GM20431 (cell line): Measurements from ENCODE around the gene GFOD2.

Experiments used
- in situ Hi-C: fragments of 300-500 bp; cut with MseI, MboI; formaldehyde crosslinking; loops from one replicate; pipeline ENCODE4 v1.15.0; 2020; ENCODE audit warnings: low sequenced_read_pairs; ENCODE audit not compliant: unreplicated experiment

Gene GFOD2

DNA sequence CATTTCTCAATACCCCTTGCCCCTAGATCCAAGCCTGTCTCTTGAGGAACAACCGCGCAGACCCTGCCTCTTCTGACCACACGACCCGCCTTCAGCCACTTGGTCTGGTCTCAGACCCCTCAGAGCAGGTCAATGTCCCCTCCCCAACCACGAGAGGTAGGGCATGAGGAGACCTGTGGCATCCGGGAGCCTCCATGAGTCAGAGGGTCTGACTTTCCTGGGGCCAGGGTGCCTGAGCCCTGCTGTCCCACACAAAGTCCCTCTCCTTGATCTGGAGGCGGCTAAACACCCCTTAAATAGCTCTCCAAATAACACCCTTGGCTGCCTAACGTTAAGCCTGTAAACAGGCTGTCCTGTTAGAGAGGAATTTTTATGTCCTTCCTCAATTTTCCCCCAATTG, 69.1 kb downstream of the GFOD2 start:
- in situ Hi-C loops = loop anchor here (10.0 kb wide), 1 partner anchor 105 kb away; no protein-coding TSS in a partner anchor

DNA sequence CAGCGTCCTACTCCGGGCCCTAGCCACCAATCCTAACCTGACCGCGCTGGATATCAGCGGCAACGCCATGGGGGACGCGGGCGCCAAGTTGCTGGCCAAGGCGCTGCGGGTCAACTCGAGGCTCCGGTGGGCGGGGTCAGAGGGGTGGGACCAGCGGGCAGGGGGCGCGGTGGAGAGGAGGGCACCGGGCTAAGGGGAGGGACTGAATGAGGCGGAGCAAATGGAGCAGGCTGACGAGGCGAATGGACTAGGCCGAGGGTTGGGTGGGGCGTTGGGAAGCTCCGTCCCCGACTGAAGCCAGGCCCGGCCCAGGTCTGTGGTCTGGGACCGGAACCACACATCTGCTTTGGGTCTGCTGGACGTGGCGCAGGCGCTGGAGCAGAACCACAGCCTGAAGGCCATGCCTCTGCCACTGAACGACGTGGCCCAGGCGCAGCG, 69.6 kb downstream of the GFOD2 start:
- in situ Hi-C loops = no loop called here

DNA sequence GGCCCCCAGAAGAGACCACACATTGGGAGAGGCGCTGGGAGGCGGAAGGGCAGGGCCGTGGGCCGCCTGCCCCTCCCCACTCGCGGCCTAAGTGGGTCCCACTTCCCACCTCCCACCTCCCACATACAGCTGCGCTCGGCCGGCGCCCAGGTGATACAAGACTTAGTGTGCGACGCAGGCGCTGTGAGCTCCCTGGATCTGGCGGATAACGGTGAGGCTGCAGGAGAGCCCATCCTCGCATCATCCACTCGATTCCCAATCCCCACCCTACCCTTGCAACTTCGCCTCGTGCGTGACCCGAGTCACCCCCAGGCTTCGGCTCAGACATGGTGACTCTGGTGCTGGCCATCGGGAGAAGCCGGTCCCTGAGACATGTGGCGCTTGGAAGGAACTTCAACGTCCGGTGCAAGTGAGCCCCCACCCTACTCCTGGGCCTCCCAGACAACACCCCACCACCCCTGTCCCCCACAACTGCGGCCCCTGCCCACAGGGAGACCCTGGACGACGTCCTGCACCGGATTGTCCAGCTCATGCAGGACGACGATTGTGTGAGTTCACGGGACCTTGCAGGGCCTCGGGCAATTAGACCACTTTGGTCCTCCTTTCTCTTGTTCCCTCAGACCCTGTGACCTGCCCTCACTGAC, 70.2 kb downstream of the GFOD2 start:
- in situ Hi-C loops = no loop called here

DNA sequence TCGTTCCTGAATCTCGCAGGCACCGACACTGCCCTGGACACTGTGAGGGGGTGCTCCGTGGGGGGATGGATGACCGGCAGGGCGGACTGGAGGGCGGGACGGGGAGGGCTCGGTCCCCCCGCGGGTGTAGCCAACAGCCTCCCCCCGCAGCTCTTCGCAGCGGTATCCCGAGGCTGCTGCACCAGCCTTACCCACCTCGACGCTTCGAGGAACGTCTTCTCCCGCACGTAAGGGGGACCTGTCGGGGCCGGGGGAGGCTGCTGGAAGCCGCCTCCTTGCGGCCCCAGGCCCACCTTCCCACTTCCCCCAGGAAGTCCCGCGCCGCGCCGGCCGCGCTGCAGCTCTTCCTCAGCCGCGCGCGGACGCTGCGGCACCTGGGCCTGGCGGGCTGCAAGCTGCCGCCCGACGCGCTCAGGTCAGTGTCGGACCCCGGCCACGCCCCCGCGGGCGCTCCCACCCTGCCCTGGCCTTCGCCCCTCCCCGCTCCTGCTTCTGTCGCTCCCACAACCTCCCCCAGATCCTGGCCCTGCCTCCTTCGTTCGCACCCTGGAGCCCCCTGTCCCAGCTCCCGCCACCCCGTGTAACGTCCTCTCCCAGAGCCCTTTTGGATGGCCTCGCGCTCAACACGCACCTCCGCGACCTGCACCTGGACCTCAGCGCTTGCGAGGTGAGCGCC, 70.9 kb downstream of the GFOD2 start:
- in situ Hi-C loops = no loop called here

DNA sequence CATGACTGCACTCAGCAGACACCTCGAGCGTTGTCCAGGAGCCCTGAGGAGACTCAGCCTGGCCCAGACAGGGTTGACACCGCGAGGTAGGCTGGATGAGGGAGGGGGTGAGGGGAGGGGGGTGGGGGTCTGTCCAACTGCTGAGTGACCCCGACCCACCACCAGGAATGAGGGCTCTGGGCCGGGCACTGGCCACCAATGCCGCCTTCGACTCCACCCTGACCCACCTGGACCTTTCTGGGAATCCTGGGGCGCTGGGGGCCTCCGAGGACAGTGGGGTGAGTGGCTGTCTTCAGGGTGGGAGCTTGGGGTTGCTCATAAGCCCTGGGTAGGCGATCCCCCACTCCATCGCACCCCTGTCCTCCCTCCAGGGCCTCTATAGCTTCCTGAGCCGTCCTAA, 71.4 kb downstream of the GFOD2 start:
- in situ Hi-C loops = no loop called here

DNA sequence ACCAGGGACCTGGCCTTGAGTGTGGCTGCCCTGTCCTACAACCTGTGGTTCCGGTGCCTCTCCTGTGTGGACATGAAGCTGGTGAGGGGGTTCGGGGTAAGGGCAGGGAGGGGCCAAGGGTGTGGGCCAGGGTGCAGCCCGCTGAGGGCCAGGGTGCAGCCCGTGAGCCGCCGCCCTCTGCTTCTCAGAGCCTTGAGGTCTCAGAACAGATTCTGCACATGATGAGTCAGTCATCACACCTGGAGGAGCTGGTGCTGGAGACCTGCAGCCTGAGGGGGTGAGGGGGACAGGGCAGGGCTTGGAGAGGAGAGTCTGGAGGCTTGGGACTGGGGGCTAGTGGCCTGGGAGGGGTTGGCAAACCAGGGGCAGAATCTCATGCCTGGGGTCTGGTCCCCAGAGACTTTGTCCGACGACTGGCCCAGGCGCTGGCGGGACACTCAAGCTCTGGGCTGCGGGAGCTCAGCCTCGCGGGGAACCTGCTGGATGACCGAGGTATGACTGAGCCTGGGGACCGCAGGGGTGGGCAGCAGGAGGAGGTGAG, 71.9 kb downstream of the GFOD2 start:
- in situ Hi-C loops = no loop called here

DNA sequence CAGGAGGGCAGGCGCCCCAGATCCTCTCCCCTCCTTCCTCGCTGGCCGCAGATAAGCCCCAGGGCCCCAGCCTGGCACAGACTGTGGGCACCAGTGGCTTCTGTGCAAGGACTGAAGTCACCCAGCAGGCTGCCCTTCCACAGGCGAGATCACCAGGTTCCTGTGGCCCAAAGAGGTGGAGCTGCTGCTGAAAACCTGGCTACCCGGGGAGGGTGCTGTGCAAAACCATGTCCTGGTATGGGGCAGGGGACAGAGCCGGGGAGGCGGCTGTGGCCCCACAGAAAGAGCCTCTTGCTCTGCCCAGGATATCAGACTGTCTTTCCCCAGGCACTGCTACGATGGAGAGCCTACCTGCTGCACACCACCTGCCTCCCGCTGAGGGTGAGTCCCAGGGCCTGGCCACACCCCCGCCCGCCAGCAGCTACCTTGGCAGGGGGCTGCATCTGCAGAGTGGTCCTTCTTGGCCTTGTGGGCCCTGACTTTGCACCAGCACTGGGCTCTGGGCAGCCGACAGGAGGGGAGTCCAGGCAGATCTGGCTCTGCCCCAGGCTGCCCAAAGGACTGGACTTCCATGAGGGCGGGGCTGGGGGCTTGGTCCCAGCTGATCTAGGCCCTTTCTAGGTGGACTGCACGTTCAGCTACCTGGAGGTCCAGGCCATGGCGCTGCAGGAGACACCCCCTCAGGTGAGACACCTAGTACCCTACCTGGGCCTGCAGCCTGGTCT, 73.6 kb downstream of the GFOD2 start:
- in situ Hi-C loops = no loop called here

DNA sequence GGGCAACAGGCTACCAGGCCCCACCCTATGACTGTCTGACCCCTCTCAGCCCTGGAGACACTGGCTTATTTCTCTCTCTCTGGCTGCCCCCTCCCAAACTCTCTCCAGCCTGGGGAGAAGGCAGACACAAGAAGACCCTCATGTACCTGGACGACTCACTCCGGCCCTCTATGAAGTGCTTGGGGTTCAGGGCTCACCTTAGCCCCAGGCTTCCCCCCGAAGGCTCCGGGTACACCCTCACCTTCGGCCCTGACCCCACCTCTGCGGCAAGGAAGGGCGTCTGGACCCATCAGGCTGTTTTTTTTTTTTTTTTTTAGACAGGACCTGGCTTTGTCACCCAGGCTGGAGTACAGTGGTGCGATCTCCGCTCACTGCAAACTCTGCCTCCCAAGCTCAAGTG, 75.1 kb downstream of the GFOD2 start:
- in situ Hi-C loops = no loop called here

DNA sequence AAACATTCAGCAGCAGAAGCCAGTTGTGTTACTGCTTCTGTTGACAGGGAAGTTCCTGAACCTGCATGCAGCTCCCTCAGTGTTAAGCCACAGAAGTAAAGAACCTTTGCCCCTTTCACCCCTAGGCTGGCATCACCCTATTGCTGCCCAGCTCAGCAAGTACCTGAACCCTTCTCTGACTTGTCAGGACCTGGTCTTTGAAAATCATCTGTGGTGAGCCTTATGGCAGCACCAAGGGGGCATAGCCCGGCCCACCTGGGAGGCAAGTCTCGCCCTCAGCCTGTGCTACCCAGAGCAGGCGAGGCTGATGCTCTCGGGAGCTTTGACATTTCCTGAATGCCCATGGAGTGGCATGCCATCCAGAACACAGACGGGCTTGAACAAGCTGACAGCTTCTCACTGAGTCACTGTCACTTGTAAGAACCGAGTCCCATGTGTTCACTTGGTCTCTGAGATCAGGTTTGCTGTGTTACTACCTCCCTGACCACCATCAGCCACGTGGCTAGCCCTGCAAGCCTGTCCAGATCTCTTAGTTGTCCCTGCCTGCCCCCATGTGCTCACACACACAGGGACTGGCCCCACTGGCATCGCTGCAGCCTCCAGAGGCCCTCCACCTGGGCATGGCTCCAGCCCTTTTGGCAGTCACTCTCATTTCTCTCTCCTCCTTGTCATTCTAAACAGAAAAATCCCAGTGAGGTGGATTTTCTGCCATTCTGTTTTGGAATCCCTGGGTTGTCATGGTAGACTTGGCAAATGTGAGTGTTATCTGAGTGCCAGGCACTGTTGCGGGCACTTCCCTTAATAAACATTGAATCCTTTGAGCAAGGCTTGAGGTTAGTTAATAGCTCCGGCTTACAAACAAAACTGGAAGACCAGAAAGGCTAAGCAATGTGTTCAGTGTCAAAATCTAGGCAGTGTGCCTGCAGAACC, 77.1 kb downstream of the GFOD2 start:
- in situ Hi-C loops = no loop called here

DNA sequence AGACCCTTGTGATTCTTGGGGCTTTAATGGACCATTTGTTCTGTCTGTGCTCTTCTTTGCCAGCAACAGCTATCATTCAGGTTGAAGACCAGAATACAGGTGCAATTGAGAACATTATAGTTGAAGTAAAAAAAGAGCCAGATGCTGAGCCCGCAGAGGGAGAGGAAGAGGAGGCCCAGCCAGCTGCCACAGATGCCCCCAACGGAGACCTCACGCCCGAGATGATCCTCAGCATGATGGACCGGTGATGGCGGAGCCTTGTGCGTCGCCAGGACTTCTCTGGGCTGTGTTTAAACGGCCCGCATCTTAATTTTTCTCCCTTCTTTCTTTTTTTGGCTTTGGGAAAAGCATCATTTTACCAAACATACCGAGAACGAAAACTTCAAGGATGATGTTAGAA, 81.5 kb downstream of the GFOD2 start:
- in situ Hi-C loops = no loop called here

DNA sequence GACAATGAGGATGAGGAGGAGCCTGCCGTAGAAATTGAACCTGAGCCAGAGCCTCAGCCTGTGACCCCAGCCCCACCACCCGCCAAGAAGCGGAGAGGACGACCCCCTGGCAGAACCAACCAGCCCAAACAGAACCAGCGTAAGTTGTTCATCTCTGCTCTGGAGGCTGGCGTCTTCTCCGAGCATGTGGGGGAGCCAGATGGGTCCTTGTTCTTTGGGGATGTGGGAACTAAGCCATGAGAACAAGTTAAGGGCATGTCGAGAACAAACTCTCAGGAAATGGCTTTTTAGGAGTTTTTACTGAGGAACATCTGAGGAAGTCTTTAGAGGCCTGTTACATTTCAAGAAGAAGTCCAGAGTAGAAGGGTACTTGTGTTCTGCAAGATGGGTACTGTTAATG, 82.4 kb downstream of the GFOD2 start:
- in situ Hi-C loops = no loop called here

DNA sequence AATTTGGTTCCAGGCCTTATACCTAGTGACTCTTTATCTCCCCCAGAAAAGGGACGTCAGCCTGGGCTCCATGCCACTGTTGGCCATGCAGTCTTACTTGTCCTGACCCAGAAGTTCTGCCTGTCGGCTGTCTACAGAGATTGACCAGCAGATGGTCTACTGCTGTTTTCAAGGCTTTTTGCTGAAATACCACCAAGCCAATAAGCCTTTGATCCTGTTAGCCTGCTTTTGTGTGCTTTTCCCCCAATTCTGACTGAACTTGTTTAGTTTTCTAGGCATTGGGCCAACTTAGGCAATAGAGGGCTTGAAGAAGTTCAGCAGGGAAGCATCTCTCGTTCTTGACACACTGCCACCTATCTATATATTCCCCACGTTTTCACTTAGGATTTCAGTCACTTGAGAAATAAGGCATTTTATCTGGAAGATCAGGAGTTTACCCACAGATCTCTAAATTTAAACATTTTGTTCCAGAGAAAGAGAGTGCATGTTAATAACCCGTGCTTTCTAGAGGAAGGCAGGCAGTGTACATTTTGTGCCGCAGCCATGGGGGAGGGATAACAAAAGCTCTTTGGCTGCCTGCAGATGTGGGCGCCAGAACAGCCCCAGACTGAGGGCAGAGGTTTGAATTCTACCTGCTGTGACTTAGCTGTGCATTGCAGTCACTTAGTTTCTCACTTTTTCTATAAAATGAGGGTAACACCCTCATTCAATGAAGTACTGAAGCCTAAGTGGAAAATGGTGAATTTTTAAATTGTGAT, 86.5 kb downstream of the GFOD2 start:
- in situ Hi-C loops = no loop called here

DNA sequence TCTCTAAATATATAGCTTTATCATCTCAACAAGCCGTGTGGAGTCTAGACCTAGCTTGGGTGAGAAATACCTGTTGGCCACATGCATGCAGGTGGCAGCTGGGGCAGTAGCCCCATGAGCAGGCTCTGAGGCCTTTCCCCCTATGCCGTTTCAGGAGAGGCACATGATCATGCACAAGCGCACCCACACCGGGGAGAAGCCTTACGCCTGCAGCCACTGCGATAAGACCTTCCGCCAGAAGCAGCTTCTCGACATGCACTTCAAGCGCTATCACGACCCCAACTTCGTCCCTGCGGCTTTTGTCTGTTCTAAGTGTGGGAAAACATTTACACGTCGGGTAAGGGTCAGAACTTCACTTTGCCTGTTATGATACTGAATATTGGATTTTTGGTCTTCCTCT, 90.9 kb downstream of the GFOD2 start:
- in situ Hi-C loops = no loop called here
